CD4-positive, alpha-beta T cell treated with Interleukin-1 beta for 1 hour (primary cell): ENCODE data around the gene PTGFRN.
"Not testable (repeated sequence)": the region's sequence is repeated elsewhere in the genome, so short reads cannot be mapped to it uniquely, and the experiment has no call there.

Experiments
- DNase-seq, 2 donors: peaks; one replicate each; pipeline ENCODE4 v3.0.0-alpha.2; 2020 to 2022

PTGFRN gene

DNA sequence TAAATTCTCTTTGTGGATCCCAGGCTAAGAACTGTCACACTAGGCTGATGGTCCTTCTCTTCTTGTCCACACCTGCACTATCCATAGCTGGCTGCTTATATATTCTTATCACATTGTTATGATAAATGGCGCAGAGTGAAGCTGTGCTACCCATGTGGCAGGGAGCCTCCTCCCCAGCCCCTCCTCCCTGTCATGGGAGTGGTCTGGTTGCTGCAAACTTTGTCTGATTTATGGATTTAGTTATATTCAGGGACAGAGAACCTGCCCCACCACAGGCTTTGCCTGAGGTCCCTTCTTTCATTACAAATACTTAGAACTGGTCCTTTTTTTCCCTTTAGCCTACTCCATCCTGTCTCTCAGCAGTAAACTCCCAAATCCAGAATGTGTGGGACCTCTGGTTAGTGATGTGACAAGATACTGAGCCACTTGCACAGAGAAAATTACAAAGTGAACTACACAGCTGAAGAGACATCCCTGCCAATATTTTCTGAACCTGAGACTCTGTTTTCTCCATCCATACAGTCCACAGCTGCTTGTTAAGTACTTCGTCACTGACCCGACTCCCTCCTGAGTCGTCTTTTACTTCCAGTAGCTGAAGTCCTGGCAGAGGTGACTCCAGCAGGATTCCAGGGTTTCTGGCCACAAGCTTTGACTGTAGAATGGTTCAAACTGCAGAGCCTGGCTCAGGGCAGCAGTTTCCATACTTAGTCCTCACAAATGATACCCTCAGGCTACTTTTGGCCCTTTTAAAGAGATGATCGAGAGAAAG, 37.6 kb downstream of the PTGFRN start:
- no peak for DNase-seq

DNA sequence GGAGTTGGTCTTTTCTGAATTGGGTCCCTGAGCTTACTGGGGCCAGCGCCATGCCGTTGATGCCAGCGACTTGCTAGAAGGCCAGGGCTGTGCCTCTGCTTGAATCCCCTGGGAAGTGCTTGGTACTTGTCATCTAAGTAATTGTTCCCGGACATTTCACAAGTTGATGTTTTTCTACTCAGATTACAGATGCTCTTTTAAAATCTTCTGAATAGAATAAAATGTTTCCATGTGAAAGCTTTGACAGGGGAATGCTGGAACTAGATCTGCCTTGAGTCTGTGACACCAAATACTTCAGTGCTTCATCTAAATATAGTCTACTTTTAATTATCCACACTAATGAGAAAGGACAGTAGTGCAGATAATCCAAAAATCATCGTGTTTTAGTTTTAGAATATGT, 38.3 kb downstream of the PTGFRN start:
- DNase-seq, result no peak

DNA sequence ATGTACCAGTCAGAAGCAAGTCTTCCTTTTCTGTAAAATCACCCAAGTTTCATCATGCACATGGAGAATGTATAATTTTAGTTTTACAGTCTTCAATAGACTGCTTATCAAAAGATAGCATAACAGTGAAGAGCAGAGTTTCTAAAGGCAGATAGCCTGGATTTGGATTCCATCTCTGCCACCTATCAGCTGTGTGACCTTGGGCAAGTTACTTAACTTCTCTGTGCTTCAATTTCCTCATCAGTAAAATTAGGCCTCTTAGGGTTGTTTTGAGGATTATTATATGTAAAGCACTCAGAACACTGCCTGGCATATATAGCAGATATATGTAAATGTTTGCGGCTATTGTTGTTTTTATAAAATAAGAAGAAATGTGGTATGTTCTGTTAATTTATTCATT, 38.9 kb downstream of the PTGFRN start:
- DNase-seq, result no peak

DNA sequence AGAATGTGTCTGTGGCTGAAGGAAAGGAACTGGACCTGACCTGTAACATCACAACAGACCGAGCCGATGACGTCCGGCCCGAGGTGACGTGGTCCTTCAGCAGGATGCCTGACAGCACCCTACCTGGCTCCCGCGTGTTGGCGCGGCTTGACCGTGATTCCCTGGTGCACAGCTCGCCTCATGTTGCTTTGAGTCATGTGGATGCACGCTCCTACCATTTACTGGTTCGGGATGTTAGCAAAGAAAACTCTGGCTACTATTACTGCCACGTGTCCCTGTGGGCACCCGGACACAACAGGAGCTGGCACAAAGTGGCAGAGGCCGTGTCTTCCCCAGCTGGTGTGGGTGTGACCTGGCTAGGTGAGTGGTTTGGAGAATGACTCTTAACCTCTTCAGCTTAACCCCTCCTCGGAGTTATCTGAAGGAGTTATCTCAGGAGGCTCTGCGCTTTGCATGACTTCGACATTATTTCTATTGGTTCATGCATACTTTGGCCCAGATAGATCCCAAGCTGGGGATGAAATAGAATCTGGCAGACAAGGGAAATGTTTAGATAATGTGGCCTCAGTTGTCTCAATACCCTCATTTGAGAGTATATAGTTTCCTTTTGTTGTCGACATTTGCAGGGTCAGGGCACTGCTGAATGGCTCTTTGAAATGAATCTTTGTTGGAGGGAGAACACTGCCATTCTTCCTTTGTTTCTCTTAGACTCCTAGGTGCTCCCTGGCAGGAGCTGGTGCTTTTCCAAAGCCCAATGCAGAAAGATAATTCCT, 39.7 kb downstream of the PTGFRN start:
- no peak for DNase-seq

DNA sequence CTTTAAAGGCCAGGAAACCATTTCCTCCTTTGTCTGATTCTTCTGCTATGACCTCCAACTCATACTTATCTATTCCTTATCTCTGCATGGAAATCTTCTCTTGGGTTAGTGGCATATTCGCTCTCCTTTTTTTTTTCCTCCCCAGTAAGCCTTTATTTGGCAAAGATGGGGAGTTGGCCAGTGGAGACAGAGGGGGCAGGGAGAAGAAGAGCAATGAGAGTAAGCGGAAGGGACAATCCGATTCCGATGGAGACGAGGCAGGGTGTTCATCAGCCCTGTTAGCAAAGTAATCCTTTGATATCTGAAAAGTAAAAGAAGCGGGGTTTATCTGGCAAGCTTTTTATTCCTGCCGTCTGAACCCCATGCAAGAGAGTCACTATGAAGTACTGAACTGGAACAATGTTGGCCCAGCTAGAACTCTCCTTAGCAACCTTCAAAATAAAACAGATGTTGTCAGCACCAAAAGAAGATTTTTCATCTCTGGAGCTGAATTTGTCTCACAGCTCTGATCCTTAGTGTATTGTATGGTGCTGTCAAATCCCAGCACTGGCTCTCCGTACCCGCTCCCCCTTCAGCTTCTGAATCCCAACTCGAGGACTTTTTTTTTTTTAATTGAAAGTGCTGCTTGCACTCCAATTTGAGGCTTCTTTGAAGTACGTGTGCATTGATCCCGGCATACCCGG, 40.9 kb downstream of the PTGFRN start:
- DNase-seq, result no peak

DNA sequence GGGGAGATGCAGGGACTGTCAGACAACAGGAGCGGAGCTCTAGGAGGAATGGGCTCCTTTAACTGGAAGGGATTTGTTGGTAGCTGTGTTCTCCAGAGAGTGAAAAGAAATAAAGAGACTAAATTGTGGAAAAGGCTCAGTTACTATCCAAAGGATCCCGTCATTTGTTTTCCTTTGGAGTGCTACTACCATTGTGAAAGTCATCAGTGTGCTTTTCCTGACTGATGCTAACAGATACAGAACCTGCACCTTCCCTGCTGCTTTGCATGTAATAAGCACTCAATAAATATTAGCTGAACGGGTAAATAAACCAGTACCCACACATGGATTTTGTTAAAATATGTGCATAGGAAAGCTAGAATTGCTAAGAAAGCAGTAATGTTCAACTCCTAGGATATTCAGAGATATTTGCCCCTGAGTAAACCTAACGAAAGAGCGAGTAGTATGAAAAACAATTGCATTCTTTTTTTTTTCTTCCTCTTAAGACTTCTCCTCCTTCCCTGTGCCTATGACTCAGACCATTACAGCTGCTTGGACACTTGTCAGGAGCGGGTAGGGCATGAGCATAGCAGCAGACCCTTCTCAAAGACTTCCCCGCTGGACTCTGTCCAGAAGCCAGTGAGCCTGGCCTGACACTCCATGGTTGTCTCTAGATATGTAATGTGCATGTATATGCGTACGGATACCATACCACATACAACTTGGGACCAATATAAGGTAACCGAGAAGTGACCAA, 41.7 kb downstream of the PTGFRN start:
- DNase-seq, result no peak

DNA sequence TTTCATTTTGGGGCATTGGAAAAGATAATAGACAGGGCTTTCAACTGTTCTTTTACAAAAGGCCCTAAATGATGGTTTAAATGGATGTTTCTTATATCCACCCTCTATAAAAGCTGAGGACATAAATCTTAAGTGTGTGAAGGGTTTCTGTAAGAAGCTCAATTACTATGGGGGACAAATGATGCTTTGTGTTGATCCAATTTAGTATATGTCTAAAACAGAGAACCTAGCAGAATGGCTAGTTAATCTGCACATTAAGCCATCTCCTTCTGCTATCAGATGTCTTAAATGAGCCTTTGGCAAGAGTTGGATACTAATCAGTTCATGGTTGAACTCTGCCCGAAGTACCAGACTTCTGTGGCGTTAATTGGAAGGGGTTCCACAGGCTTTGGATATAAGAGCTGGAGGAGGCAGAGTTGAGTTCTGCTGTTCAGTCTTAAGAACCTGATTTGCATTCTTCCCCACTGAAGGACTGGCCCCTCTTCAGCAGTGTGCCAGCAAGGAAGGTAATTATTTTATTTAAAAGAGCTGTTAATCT, 43.1 kb downstream of the PTGFRN start:
- no peak for DNase-seq

DNA sequence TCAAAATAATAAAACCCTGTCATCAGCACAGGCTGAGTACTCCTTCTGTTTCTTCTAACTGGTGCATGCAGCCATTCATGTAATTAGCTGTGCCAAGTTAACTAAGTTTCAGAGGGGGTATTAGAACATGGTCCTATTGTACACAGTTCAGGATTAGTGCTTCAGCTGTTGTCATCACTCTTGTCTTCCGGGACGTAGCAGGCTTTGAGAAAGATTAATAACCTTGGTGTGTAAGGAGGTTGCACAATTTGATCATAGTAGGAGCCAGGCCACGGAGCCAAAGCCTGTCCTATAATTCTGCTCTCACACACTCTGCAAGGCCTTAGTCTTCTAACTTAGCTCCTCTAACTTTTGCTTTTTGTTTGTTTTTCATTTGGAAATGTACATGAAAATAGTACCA, 44.7 kb downstream of the PTGFRN start:
- DNase-seq, result no peak

DNA sequence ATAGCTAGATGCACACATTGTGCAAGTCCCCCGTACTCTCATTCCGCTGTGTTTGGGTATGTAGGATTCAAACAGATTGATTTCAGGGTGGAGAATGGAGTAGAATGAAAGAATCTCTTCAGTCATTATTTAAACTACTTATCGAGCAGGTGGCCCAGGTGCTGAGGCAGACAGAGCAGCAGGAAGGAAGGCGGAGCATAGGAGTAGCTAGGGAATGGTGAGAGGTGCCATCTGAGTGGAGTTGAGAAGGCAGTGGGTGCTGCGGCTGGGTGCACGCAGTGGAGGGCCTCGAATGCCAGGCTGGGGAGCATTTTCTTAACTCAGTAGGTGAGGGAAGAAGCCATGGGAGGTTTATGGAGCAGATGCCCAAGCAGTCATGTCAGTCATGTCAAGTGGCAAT, 46.7 kb downstream of the PTGFRN start:
- DNase-seq, result no peak

DNA sequence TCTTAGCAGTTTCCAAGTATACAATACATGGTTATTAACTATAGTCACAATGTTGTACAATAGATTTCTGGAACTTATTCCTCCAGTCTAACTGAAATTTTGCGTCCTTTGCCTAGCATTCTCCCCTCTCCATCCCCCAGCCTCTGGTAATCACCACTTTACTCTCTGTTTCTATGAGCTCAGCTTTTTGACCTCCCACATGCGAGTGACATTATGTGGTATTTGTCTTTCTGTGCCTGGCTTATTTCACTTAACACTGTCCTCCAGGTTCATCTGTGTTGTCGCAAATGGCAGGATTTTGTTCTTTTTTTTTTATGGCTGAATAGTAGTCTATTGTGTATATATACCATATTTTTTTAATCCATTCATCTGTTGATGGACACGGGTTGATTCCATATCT, 47.9 kb downstream of the PTGFRN start:
- no peak for DNase-seq

DNA sequence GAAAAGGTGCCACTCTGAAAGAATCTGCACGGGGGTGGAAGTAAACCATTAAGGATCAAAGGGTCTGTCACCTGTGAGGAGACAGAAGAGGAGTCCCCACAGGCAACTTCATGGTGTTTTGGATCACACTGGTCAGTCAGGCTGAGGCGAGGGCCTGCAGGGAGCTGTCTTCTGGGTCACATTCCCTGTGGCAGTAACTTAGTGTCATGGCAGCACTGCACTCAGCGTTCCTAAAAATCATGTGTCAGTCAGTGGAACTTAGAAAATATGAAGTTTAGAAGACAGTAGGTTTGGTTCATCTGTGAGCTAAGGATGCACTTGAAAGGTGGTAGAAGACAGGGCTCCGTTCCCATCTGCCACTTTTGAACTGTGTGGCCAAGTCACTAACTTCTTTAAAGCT, 48.4 kb downstream of the PTGFRN start:
- no peak for DNase-seq

DNA sequence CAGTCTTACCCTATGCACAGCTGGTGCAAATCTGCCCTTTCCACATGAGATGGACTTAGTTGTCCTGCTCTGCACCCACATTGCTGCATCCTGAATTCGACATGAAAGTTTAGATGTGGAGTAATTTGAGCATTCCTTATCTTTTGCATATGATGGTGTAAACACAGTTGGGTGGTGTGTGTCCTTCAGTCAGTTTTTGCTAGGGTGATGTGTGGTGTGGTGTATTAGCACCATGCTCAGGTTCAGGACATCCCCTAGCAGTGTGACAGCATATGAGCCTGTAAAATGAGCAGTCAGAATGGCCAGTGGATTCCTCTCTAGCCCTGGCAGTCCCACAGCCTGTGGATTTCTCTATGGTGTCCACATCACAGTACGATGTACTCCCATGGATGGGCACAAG, 49.3 kb downstream of the PTGFRN start:
- DNase-seq, result no peak

DNA sequence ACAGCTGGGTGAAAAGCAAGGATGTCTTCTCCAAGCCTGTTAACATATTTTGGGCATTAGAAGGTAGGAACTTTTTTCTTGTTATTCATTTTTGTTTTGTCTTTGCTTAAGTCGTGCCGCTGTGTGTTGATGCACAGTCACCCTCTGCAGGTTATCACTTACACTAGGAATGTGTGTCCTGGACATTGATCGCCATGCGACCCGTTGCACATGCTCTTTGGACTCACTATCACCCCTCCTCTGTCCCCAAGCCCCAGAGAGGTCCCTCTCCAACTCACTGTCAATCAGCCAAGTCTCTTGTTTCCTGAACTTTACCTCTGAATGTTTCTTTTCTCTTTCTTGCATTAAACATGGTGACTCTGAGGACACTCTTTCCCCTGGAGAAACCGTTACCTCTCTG, 51.9 kb downstream of the PTGFRN start:
- no peak for DNase-seq

DNA sequence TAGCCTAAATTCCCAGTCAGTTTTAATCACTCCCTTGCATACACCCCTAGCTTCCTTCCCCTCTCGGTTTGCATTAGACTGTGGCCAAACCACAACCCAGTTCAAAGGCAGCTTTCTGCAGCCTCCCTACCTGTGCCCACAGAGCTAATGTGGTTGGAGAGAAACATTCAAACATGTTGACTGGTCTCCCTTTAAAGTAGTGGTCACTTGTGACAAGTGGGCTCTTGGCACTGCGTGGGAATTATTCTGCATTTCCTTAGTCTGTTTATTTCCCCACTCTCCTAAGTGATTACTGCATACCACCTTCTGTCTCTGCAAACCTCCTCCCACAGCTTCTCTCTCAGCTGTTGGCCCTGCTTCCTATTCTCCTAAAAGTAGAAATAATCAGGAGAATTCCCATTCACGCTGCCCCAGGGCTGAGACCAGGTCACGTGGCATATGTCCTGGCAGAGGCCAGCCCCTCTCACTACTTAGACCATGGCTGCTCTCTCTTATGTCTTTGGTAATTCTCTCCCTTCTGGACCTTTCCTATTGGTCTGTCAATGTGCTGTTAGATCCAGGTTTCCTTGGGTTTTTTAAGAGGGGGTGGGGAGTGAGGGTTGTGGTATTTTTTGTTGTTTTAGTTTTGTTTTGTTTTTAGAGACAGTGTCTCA, 53.4 kb downstream of the PTGFRN start:
- peak in 1 of 2 donors; percentile 33 for DNase-seq

DNA sequence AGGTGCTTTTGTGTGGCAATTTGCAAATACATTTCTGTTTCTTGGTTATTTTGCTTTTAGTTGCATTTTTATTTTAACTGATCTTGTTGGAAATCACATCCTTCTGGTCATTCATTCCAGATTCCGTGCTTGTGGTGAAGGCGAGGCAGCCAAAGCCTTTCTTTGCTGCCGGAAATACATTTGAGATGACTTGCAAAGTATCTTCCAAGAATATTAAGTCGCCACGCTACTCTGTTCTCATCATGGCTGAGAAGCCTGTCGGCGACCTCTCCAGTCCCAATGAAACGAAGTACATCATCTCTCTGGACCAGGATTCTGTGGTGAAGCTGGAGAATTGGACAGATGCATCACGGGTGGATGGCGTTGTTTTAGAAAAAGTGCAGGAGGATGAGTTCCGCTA, 57.1 kb downstream of the PTGFRN start:
- no peak for DNase-seq

DNA sequence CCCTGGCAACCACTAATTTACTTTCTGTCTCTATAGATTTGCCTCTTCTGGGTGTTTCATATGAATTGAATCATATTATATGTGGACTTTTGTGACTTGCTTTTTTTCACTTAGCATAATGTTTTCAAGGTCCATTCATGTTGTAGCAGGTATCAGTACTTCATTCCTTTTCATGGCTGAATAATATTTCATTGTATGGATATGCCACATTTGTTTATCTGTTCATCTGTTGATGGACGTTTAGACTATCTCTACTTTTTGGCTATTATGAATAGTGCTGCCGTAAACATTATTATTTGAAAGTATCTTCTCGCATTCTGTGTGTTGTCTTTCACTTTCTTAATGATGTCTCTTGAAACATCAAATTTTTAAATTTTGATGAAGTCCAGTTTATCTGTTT, 59.0 kb downstream of the PTGFRN start:
- DNase-seq, result no peak

DNA sequence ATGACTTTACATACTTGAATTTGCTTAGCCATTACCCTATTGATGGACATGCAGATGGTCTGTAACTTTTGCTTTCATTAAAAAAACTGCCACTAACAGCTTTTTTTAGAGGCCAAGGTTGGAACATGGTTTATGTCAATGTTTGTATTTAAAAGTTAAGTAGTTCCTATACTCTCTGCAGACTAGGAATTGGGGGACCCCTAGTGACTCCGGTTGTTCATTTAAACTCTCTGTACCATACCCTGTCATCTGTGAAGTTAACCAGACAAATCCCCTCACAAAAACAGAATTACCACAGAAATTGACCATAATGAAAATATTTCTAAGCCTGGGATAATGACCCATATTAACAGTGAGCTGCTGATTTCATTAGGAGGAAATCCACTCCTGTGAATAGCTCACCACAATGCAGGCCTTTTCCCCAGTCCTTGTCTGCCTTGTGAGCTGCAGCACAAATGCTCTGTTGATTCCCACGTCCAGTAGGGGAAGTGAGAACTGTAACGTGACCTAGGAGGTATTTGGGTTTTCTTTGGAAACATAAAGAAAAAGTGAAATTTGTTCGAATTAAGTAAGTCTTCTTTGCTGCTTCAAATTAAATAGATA, 61.6 kb downstream of the PTGFRN start:
- no peak for DNase-seq

DNA sequence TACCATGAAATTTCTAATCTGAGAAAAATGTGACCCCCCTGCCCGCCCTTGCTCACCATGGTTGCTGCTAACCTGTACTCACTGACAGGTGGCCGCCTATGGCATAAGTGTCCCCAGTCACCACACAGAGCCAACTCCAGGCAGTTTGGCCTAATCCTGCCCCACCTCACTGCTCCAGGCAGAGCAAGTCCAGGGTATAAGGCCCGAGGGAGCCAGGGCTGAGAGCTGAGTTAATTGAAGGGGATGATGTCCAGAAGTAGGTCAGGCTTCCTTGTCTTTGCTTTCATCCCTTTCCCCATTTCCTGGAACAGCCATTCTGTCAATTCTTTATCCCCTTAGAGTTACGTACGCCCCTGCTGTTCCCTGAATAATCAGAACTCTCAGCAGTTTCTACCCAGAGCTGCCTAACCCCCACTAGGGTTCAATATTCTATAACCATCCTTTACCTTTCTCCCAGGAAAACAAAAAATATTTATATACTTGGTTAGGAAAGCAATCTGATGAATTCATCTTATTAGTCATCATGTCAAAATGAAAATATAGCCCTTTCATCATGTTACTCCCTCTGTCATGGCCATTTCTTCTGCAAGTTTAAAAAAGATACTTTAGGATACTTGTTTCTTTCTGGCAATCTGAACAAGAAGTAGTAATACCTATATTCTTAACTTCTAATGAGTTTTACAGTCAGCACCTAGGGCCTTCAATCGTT, 62.4 kb downstream of the PTGFRN start:
- no peak for DNase-seq

DNA sequence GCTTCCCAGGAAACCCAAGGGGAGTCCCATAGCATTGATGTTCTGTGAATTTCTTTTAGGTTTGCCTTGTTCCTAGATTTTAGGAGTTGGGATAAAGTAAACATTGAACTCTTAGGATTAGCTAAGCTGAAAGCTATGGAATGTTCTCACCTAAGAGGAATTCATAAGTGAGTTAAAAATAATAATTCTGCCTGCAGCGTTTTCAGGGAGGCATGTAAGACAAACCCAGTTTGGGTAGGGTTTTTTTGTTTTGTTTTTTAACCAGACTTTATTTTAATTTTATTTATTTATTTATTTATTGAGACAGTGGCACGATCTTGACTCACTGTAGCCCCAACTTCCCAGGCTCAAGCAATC, 62.9 kb downstream of the PTGFRN start:
- no peak for DNase-seq

DNA sequence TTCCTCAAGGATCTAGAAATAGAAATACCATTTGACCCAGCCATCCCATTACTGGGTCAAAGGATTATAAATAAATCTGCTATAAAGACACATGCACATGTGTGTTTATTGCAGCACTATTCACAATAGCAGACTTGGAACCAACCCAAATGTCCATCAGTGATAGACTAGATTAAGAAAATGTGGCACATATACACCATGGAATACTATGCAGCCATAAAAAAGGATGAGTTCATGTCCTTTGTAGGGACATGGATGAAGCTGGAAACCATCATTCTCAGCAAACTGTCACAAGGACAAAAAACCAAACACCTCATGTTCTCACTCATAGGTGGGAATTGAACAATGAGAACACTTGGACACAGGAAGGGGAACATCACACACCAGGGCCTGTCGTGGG, 70.6 kb downstream of the PTGFRN start:
- not testable (repeated sequence) for DNase-seq

DNA sequence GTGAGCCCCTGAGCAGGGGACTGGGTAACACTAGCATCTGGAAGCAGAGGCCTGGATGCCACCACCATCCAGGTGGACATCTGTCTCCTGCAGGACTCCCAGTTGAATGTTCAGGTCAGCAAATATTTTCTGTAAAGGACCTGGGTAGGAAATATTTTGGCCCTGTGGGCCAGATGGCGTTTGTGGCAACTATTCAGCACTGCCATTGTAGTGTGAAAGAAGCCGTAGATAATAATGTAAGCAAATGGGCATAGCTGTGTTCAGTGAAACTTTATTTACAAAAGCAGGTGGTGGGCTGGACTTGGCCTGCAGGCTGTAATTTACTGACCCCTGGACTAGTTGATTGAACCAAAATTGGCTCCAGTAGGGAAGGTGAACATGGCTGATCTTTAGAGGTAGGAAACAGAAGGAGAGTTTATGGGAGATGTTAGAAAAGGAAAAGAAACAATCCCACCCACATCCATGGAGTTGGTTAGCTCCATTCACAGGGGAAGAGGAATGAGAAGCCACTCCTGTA, 71.9 kb downstream of the PTGFRN start:
- no peak for DNase-seq
